HL-60 (cell line): Measurements from ENCODE around the gene BLM.
A peak's percentile ranks its signal among the peaks of the same experiment; 100 is the strongest.

Experiments used
- DNase-seq, 2 experiments: peaks; one replicate each; pipeline ENCODE4 v3.0.0-alpha.2; 2010 to 2020; ENCODE audit warnings: low read depth in 1 of 2, low spot score in 1 of 2
- H3K27ac ChIP-seq: fragments of 250-450 bp; sonication (Bioruptor Pico); replicated peaks from 2 replicates; pipeline ENCODE4 v1.5.1; 2020; ENCODE audit warnings: mild to moderate bottlenecking, moderate library complexity
- H3K27me3 ChIP-seq: fragments of 250-450 bp; sonication (Bioruptor Pico); 2 replicates; pipeline ENCODE4 v1.5.1; 2021; ENCODE audit warnings: mild to moderate bottlenecking, moderate library complexity; ENCODE audit not compliant: insufficient read depth, poor library complexity, severe bottlenecking
- H3K4me3 ChIP-seq: replicated peaks from 2 replicates; pipeline ENCODE4 v1.5.1; 2011; ENCODE audit warnings: mild to moderate bottlenecking, control low read depth, low read length; ENCODE audit not compliant: insufficient read depth
- CTCF ChIP-seq: IDR thresholded peaks from one replicate; pipeline ENCODE4 v1.5.1; 2011; ENCODE audit warnings: low read length, control low read depth, inconsistent platforms; ENCODE audit not compliant: insufficient read depth
- GABPA ChIP-seq: IDR thresholded peaks from 2 replicates; pipeline ENCODE4 v1.6.1; 2012; ENCODE audit warnings: low read depth
- POLR2AphosphoS5 ChIP-seq: IDR thresholded peaks from 2 replicates; pipeline ENCODE4 v1.6.1; 2012; ENCODE audit warnings: low read depth
- REST ChIP-seq: IDR thresholded peaks from 2 replicates; pipeline ENCODE4 v1.6.1; 2012; ENCODE audit warnings: low read depth; ENCODE audit not compliant: insufficient replicate concordance
- SPI1 ChIP-seq: IDR thresholded peaks from 2 replicates; pipeline ENCODE4 v1.6.1; 2012; ENCODE audit warnings: low read depth, mild to moderate bottlenecking, borderline replicate concordance

Gene BLM

GRCh38 chr15:90774731-90775514, 57.8 kb downstream of the BLM start:
- DNase-seq = no peak
- Histone ChIP-seq H3K27me3 (no peaks in the 10 kb centered on the region), H3K4me3 (no peak overlapping the region), H3K27ac (no peak overlapping the region)
- no peak for TF ChIP-seq GABPA
- TF ChIP-seq POLR2AphosphoS5 = no peak
- no peak for TF ChIP-seq CTCF

- no peak overlapping the region for H3K4me3 ChIP-seq
- no peaks in the 10 kb centered on the region for H3K27me3 ChIP-seq
- H3K27ac ChIP-seq = peak overlapping the region; percentile 52
- peak in 1 of 2 experiments; percentile 77 for DNase-seq
- no peak; the same call in 1 of the 2 replicates for TF ChIP-seq GABPA
- peak; percentile 30; the same call in 1 of the 2 replicates for TF ChIP-seq POLR2AphosphoS5
- no peak for TF ChIP-seq CTCF
- peak; percentile 96 for TF ChIP-seq SPI1
- TF ChIP-seq REST = no peak
These were observed 63.8 kb downstream of the BLM start for GRCh38 chr15:90780916-90781315.

- Histone ChIP-seq H3K27me3 (no peaks in the 10 kb centered on the region), H3K4me3 (no peak overlapping the region), H3K27ac (no peak overlapping the region)
- no peak for TF ChIP-seq CTCF
- no peak for TF ChIP-seq REST
- no peak for TF ChIP-seq POLR2AphosphoS5
- no peak for TF ChIP-seq GABPA
- no peak for TF ChIP-seq SPI1
- DNase-seq = no peak
These were observed 65.3 kb downstream of the BLM start for GRCh38 chr15:90782442-90782841.

- no peak for DNase-seq
- Histone ChIP-seq H3K4me3 (no peak overlapping the region), H3K27me3 (no peaks in the 10 kb centered on the region), H3K27ac (no peak overlapping the region)
- TF ChIP-seq REST (no peak), GABPA (no peak), SPI1 (no peak), POLR2AphosphoS5 (no peak), CTCF (no peak)
These were observed 70.7 kb downstream of the BLM start for GRCh38 chr15:90787881-90788280.
